HG02840 (cell line): ENCODE results near the gene STIM1.
"Not testable (repeated sequence)": the region's sequence is repeated elsewhere in the genome, so short reads cannot be mapped to it uniquely, and the experiment has no call there.

ENCODE experiments used
- ATAC-seq: cut with Tn5 transposase; IDR thresholded peaks from one replicate; pipeline ENCODE4 v1.9.1; 2021; ENCODE audit warnings: mild to moderate bottlenecking, moderate library complexity, moderate number of reproducible peaks; ENCODE audit not compliant: unreplicated experiment, low FRiP score

STIM1 gene

DNA sequence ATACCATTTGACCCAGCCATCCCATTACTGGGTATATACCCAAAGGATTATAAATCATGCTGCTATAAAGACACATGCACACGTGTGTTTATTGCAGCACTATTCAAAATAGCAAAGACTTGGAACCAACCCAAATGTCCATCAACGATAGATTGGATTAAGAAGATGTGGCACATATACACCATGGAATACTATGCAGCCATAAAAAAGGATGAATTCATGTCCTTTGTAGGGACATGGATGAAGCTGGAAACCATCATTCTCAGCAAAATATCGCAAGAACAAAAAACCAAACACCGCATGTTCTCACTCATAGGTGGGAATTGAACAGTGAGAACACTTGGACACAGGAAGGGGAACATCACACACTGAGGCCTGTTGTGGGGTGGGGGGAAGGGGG is 197.7 kb downstream of the STIM1 start:
- ATAC-seq = not testable (repeated sequence)

DNA sequence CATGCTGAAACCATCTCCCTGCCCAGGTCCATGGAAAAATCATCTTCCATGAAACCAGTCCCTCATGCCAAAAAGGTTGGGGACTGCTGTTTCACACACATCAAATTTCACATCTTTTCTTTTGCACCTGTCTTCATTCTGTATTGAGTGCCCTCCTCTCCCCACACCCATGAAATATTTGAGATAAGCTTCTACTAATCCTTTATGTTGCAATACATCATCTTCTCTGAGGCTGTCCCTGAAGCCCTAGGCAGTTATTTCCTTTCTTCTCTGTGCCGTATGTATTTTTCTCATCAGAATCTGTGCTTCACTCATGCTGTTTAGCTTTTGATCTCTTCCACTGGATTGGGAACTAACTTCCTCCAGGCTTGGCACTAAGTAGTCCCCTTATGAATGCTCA is 199.2 kb downstream of the STIM1 start:
- ATAC-seq = no peak

DNA sequence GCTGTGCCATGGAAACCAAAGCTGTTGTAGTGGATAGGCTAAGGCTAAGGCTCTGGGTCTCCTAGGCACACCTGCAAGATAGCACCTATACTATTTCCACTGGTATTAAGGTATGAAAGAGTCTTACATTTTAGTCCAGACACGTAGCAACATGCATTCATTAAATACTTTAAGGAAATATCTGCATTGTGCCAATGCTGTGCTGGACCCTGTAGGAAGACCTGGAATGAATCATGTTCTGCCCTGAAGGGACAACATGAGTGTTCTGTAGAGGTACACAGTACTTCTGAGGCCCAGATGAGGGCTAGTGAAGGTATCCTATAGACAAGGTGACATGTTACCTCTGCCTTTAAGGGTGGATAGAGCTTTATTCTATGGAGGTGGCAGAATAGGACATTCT is 204.0 kb downstream of the STIM1 start:
- ATAC-seq = no peak

DNA sequence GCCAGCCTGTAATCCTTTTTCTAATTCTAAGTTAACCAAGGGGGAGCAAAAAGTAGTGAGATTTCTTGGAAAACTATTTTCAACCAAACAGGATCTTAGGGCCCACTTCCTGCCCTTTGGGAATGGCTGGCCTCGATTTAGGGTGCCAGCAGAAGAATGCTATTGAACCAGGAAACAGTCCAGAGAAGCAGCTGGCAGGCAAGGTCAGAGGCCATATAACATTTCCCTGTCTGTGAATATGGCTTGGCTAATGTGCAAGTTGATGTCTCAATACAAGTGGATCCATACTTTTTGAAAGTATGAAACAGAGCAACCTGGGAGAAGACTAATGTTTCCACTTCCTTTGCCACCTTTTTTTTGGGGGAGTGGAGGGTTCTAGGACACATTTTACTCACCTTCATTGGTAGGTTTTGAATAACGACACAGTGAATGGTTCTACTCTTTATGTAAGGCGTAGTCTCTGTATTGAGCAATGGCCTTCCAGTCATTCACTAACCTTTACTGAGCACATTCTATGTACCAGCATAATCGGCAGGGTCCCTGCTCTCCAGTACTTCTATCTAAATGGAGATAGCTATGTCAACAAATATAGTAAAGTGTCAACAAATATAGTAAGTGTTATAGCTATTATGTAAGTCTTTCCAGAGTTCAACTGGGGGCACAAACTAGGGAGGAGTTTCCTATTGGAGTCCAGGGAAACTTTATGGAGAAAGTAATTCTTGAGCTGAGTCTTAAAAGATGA is 204.9 kb downstream of the STIM1 start:
- no peak for ATAC-seq

DNA sequence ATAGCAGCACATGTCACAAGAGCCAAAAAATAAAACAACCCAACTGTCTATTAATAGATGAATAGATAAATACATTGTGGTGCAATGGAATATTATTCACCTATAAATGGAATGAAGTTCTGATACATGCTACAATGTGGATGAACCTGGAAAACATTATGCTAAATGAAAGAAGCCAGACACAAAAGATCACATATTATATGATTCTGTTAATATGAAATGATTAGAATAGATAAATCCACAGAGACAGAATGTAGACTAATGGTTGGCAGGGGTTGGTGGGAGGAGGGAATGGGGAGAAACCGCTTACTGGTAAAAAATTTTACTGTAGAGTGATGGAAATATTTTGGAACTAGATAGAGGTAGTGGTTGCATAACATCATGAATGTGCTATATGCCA is 206.2 kb downstream of the STIM1 start:
- no peak for ATAC-seq

DNA sequence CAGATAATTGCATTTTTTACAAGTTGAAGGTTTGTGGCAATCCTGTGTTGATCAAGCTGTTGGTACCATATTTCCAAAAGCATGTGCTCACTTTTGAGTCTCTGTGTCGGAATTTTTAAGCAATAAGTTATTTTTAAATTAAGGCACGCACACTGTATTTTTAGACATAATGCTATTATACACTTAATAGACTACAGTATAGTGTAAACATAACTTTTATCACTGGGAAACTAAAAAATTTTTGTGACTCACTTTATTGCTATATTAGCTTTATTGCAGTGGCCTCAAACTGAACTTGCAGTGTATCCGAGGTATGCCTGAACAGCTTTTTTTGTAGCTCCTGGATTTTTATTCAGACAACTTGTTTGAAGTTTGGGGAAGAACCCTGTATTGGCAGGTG is 207.9 kb downstream of the STIM1 start:
- no peak for ATAC-seq

DNA sequence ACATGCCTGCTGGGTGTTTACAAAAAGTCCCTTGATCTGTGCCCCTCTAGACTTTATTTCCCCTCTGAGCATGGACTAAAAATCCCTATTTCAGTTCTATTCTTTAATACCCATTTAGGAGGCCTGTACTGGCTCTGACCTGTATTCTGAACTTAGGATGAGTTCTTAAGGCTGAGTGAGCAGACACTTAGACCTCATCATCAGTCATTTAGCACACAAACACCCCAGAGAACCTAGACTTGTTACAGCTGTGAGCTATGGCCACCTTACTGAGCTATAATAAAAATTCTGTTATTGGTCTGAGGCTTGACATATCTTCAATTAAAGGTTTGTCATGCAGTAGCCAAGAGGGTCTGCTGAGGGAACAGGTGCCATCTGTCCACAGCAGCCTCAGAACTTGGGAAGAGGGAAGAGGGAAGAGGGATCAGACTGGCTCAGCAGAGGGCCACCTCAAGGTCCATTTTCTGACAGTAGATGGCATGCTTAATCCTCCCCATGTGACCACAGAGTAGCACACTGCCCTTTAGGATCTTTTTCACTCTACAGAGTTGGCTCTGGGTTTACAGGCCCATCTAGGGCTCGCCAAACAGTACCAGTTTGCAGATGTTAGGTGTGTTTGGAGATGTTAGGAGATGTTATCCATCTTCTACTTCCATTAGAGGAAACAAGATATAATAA is 209.0 kb downstream of the STIM1 start:
- no peak for ATAC-seq

DNA sequence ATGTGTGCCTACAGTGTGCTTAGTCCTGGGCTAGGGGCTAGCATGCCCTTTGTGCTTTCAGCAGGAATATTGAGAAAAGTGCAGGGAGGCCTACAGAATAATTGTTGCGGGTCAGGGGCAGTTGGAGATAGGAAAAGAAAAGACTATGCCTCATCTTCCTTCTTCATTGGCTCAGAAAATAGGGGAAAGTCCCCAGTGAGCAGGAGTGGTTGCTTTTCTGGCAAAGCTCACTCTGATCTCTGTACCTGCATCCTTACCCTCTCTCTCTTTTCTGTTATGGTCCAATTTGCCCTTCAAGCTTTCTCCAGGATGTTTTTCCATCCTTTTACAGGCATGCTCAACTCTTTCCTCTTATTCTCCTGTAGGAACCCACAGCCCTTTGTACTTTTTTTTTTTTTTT is 209.6 kb downstream of the STIM1 start:
- no peak for ATAC-seq

DNA sequence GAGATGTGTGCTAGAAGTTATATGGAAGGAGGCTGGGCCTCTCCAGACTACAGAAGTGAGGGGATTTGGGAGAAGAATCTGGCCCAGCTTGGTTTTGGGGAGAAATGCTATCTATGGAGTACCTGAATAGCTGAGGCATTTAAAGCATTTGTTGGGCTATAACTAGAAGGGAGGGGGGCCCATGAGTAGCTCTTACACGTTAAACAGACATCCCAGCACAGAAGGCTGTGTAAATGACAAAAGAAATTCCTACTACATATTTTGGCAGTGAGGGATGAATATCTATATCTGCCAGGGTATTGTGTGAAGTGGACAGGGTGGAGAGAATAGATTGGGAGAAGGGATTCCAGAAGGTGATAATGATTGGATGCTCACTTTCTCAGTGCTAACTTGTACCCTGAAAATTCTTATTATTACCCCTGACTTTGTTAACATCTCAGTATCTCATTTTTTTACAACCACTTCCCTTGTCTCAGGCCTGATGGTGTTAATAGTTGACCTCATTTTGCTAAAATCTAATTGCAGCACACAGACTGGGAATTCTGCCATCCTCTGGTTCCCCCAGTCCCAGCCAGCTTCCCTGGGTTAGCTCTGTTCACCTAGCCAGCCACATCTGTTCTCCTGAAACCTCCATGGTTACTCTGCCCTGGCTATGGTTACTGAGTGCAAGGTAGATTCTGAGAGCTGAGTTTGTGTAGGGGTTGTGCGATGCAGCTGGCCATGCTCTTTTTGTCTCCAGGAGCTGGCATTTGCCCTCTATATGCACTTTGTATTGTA is 210.3 kb downstream of the STIM1 start:
- no peak for ATAC-seq

DNA sequence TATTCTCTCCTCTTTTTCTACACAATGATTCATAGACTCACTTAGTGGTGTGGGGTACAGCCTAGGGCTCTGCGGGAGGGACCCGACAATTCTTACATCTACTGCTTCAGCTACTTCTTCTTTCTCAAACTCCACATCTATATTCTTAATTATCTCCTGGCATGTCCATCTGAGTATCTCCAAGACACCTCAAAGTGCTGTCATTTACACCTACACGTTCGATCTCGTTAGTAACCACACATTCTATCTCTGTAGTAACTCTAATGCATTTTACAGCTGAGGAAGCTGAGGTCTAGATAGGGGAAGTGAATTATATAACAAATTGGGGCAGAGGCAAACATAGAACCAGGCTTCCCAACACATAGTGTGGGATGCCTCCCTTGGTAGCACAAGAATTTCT is 211.4 kb downstream of the STIM1 start:
- no peak for ATAC-seq

DNA sequence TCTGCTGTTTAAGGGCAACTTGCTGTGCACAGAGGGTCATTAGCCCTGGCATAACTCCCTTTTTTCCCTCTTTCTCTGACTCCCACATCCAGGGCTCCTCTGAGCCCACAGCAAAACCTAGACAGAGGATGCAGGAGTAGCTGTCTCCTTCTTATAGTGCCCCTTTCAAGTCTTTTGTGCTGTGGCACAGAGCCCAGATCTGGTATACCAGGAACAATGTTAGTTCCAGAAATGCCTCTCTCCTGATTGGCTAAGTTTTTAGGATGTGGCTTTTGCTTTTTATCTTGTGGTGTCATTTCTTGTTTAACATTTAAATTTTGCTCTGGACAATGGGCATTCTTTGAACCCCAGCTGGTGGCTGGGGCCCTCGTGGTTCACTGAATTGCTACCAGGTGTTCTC is 213.5 kb downstream of the STIM1 start:
- ATAC-seq = no peak

DNA sequence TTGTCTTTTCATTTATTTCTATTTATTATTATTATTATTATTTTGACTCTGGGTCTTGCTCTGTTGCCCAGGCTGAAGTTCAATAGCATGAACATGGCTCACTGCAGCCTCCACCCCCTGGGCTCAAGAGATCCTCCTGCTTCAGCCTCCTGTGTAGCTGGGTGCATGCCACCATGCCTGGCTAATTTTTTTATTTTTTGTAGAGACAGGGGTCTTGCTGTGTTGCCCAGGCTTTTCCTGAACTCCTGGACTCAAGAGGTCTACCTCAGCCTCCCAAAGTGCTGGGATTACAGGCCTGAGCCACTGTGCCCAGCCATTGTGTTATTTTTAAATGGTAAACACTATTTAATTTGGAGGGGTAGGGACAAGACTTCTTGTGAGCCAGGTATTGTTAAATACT is 215.9 kb downstream of the STIM1 start:
- no peak for ATAC-seq

DNA sequence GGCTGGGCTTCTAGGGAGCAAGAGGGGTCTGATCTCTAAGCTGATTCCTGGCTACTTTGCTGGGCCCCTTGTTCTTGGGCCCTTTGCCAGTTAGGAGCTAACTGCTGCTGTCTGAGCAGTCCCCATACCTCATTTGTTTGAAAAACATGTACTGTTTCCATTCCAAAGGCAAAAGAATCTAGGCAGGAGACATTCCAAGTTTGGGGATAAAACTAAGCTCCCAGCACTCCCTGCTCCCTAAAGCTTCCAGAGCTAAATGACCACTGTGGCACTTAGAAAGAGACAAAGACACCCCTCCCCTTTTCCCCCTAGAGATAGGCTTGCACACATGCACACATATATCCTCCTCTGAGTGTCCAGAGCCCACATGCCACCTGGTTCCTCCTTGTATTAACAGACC is 216.4 kb downstream of the STIM1 start:
- no peak for ATAC-seq

DNA sequence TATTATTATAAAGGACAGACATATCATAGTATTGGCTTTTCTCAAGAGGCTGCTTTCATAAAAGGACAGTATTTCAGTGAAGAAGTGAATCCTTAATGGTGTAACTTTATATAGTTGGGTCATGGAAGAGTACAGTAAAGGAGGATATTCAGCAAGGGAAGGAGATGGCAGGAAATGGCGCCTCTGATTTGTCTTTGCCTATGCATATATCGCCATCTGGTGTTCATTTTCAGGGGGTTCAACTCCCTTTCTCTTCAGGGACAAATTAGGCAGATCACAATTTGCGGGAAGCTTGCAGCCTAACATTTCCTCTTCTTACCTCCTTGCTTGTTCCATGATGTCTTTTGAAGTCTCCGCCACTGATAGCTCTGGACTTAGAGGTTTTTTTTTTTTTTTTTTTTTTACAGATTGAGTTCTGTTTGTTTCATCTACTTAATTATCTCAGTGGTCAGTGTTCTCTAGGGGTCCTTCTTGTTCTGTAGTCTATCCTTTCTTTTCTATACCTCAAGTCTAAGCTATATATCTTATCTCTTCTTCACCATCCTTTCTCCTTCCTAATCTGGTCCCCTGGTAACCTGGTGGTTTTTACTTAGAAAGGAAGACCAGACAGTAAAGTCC is 217.3 kb downstream of the STIM1 start:
- ATAC-seq = no peak

DNA sequence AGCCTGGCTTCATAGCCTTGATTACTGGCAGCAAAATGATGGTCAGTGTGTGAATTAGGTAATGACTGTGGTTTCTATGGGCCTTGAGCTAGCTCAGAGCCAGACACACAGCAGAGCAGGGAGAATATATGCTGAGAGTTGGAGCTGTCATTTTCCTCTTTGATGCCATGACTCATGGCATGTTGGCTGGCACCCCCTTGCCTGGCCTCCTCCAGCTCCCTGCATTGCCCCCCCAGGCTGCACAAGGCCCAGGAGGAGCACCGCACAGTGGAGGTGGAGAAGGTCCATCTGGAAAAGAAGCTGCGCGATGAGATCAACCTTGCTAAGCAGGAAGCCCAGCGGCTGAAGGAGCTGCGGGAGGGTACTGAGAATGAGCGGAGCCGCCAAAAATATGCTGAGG is 218.8 kb downstream of the STIM1 start:
- no peak for ATAC-seq

DNA sequence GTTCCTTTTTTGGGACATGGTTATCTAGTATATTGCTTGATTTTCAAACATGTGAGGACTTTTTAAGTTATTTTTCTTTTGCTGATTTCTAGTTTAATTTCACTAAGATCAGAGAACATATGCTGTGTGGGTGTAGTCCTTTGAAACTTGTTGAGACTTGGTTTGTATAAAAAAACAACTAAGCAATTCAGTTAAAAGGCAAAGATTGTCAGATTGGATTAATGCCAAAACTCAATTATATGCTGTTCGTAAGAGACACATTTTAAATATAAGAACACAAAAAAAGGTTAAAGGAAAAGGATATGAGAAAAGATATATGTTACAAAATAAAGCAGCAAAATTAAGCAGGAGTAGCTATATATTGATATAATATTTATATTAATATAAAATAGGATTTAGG is 221.3 kb downstream of the STIM1 start:
- ATAC-seq = no peak

DNA sequence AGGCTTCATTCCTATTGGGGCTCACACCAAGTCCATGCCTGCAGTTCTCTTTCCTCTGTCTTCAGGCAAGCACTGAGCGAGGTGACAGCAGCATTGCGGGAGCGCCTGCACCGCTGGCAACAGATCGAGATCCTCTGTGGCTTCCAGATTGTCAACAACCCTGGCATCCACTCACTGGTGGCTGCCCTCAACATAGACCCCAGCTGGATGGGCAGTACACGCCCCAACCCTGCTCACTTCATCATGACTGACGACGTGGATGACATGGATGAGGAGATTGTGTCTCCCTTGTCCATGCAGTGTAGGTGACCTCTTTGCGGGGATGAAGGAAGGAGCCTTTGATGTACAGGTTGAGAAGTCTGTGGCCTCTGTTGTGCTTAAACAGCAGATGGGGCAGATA is 227.7 kb downstream of the STIM1 start:
- ATAC-seq = no peak

DNA sequence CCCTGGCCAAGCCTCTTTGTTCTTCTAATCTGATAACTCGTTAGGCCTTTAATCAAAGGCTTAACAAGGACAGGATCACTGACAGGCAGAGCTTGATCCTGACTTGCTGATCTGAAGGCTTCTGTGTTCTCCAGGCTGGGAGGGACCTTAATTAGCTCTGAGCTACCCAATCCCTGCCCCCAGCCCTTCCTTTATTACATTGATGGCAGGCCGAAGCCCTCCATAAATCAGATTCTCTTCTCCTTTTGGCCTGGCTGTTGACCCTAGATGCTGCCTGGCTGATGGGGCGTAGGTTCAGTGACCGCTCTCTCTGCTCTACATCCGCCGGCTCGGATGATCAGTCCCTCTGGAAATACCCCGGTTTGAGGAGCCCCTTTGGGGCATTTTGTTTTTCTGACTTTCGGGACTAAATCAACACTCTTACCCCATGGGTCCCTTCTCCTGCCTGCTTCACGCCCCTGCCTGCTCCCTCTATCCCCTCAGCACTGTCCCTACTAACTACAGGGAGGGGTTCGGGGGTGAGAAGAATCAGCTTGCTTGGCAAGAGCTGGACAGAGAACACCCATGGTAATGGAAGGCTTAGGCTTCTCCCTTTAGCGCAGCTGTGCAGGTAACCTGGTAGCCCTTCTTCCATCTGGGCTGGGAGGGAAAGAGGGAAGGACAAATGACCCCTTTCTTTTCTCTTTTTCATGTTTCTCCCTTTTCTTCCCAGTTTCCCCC is 229.1 kb downstream of the STIM1 start:
- no peak for ATAC-seq

DNA sequence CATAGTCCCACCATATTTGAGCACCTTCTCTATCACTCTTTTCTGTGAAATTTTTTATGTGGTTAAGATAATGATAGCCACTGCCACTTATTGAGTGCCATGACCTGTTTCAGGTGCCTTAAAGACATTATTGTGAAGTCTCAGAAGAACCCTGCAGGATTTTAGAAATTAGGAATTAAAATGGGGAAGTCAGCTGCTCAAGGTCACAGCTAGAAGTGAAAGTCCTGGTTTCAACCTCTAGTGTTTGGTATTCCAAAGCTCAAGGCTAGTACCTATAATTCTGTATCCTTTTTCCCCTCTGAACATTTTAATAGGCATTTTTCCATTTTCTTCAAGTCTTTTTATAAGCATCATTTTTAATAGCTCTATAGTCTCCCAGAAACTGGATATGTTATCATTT is 230.1 kb downstream of the STIM1 start:
- no peak for ATAC-seq

DNA sequence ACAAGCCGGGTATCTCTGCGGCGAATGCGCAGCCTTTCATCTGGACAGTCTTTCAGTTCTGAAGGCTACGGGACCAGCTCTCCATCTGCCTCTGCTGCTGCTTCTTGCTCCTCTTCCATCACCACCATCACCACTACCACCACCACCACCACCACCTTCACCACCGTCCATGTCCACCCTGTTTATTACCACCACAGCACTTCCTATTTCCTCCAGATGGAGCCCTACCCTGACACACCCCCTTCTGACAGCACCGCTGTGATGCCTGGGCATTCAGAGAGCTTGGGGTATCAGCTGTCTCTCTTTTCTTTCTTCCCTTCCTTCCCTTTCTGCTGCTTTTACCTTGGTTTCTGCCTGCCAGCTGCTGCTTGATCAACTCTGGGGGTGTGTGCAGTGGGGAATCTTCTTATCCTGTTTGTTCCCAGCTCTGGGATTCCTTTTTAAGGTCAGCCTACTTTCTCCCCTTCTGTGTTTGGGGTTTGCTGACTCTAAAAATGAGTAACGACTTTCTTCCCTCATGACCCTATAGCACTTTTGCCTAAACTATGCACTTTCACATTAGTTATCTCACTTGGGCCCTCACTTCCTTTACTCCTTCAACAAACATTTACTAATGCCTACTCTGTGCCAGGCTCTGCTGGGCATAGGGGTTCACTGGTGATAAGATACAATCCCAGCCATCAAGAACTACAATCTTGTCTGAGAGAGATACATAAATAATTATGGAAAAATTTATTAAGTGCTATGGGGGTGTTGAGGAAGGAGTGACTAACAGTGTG is 231.3 kb downstream of the STIM1 start:
- ATAC-seq = no peak
